Left ventricle myocardium inferior (tissue), 1 donor: ENCODE results near the gene SYCP2L. TPM values are rescaled to one million over a fixed set of nuclear protein-coding genes. Genes with fewer than 3 reads are reported as not detected.
A peak's percentile ranks its signal among the peaks of the same experiment; 100 is the strongest.
"Not testable (repeated sequence)": the region's sequence is repeated elsewhere in the genome, so short reads cannot be mapped to it uniquely, and the experiment has no call there.

Experiments
- DNase-seq: peaks from one replicate; pipeline ENCODE4 v3.0.0-alpha.2; 2020
- H3K27ac ChIP-seq: fragments of 200-600 bp; replicated peaks from 2 replicates; pipeline ENCODE4 v1.8.0; 2021
- H3K27me3 ChIP-seq: fragments of 200-600 bp; 2 replicates; pipeline ENCODE4 v1.8.0; 2021; ENCODE audit warnings: low read depth
- H3K36me3 ChIP-seq: fragments of 200-600 bp; 2 replicates; pipeline ENCODE4 v1.8.0; 2021
- H3K4me1 ChIP-seq: fragments of 200-600 bp; 2 replicates; pipeline ENCODE4 v1.8.0; 2021
- H3K4me3 ChIP-seq: fragments of 200-600 bp; 2 replicates; pipeline ENCODE4 v1.8.0; 2021; ENCODE audit warnings: mild to moderate bottlenecking, moderate library complexity
- H3K9me3 ChIP-seq: fragments of 200-600 bp; replicated peaks from 2 replicates; pipeline ENCODE4 v1.8.0; 2021
- intact Hi-C: fragments of 100-400 bp; cut with micrococcal nuclease; formaldehyde crosslinking; loops from one replicate; pipeline ENCODE4 v1.11.0; 2022
- total RNA-seq: library from RNA; stranded (reverse); fragmentation: NEBNext Ultra II Directional; extraction: Animal tissue kit (Norgen Biotek cat#: 25700); gene quantifications from one replicate; pipeline ENCODE4 v1.2.1, GENCODE V29; 2021
- TF ChIP-seq, protein P1 (sequence below): fragments of 200-600 bp; IDR thresholded peaks from 2 replicates; pipeline ENCODE4 v1.8.0; 2021; ENCODE audit warnings: antibody characterized with exemption, mild to moderate bottlenecking, borderline replicate concordance
- donor health status: DM: no; HTN: yes; CAD: no; lungs with severe emphysema.

The SYCP2L gene
- total RNA-seq, 1 donor from 2014 or later, result 0.33 TPM

DNA sequence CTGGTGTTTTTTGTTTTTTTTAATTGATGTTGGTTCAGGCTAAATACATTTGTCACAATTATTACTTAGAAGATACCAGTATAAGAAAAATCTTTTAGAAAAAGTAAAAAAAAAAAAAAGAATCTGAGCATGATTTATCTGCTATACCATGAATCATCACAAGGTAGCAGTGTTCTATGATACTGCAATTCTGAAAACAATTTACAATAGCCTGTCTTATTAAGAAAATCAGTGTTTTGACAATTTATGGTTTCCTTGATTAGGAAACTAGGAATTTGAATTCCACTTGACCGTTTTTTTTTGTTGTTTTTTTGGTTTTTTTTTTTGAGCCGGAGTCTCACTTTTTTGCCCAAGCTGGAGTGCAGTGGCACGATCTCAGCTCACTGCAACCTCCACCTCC is 39.2 kb upstream of the SYCP2L start:
- H3K36me3 ChIP-seq, result no peaks in the 10 kb centered on the region
- no peaks in the 10 kb centered on the region for H3K9me3 ChIP-seq
- intact Hi-C loops, result no loop called here
- no peaks in the 10 kb centered on the region for H3K4me1 ChIP-seq
- H3K4me3 ChIP-seq, result no peak overlapping the region
- H3K27ac ChIP-seq, result no peak overlapping the region
- no peak for DNase-seq
- H3K27me3 ChIP-seq, result no peaks in the 10 kb centered on the region
- TF ChIP-seq, protein P1, sequence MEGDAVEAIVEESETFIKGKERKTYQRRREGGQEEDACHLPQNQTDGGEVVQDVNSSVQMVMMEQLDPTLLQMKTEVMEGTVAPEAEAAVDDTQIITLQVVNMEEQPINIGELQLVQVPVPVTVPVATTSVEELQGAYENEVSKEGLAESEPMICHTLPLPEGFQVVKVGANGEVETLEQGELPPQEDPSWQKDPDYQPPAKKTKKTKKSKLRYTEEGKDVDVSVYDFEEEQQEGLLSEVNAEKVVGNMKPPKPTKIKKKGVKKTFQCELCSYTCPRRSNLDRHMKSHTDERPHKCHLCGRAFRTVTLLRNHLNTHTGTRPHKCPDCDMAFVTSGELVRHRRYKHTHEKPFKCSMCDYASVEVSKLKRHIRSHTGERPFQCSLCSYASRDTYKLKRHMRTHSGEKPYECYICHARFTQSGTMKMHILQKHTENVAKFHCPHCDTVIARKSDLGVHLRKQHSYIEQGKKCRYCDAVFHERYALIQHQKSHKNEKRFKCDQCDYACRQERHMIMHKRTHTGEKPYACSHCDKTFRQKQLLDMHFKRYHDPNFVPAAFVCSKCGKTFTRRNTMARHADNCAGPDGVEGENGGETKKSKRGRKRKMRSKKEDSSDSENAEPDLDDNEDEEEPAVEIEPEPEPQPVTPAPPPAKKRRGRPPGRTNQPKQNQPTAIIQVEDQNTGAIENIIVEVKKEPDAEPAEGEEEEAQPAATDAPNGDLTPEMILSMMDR, result peak; percentile 33

DNA sequence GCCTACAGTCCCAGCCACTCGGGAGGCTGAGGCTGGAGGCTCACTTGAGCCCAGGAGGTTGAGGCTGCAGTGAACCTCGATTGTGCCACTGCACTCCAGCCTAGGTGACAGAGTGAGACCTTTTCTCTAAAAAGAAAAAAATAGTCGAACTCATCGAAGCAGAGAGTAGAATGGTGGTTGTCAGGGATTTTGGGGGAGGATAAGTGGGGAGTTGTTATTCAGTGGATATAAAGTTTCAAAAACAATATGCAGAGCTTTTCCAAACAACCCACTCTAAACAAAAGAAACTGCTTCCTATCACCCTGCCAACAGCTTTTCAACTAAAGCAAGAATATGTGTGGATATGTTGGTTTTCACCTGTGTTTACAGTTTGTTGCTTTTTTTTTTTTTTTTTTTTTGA is 37.0 kb upstream of the SYCP2L start:
- intact Hi-C loops, result no loop called here
- no peak for DNase-seq
- no peak overlapping the region for H3K4me3 ChIP-seq
- peaks cover 17% of the 10 kb centered on the region for H3K9me3 ChIP-seq
- no peaks in the 10 kb centered on the region for H3K4me1 ChIP-seq
- TF ChIP-seq, protein P1, result no peak
- H3K27ac ChIP-seq, result no peak overlapping the region
- H3K27me3 ChIP-seq, result no peaks in the 10 kb centered on the region
- no peaks in the 10 kb centered on the region for H3K36me3 ChIP-seq

DNA sequence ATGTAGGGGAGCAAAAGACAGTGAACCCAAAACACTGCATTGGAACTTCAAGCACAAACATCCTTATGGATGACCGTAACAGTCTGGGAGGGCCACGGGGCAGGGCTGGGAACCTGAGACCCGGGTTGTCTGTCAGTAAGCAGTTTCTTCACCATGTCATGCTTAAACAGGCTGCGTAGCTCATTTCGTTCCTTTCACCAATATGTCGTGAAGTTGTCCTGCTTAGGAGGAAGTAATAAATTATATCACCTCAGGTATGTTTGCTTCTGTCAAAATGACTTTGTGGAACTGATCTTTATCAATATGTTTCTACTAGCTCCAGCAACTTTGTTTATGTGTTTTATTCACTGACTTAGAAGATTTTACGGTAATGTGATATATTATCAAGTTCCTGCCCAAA is 36.1 kb upstream of the SYCP2L start:
- intact Hi-C loops, result no loop called here
- TF ChIP-seq, protein P1, result no peak

DNA sequence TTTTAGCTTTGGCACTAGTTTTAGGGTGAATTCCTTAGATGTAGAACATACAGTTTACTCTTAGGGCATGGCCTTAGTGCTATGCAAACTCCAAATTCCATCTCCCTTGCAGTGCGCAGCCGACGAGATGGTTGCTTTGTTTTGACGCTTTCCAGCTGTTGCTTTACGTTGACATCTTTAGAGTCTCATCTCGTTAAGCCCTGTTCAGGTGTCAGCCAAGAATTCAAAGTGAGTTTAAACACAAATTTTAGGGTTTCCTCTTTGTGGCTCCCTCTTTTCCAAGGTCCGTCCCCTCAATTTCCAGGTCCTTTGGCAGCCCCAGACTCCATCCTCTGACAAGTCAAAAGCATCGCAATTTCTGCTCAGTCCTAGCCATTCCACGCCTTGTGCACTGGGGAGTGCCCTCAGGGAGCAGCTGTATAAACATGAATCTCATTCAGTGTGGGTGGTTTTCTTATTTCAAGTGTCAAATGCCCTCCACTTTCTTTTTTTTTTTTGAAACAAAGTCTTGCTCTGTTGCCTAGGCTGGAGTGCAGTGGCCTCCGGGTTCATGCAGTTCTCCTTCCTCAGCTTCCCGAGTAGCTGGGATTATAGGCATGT is 34.4 kb upstream of the SYCP2L start:
- TF ChIP-seq, protein P1, result no peak
- DNase-seq, result no peak
- no peaks in the 10 kb centered on the region for H3K36me3 ChIP-seq

More for the DNA sequence above, 36.1 kb upstream of the SYCP2L start:
- Histone ChIP-seq H3K4me1 (no peaks in the 10 kb centered on the region), H3K4me3 (no peak overlapping the region), H3K36me3 (no peaks in the 10 kb centered on the region), H3K27me3 (no peaks in the 10 kb centered on the region), H3K27ac (no peak overlapping the region), H3K9me3 (peaks cover 21% of the 10 kb centered on the region)
- DNase-seq, result no peak

DNA sequence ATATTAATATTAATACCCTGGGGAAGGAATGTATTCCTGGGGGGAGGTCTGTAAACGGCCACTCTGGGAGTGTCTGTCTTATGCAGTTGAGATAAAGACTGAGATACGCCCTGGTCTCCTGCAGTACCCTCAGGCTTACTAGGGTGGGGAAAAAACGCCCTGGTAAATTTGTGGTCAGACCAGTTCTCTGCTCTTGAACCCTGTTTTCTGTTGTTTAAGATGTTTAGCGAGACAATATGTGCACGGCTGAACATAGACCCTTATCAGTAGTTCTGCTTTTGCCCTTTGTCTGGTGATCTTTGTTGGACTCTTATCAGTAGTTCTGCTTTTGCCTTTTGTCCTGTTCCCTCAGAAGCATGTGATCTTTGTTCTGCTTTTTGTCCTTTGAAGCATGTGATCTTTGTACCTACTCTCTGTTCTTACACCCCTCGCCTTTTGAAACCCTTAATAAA is 33.0 kb upstream of the SYCP2L start:
- H3K27me3 ChIP-seq, intact Hi-C loops, H3K4me1 ChIP-seq, H3K4me3 ChIP-seq, H3K36me3 ChIP-seq, H3K27ac ChIP-seq, DNase-seq: not testable (repeated sequence)
- H3K9me3 ChIP-seq, result peaks cover 21% of the 10 kb centered on the region

More for the DNA sequence above, 34.4 kb upstream of the SYCP2L start:
- H3K4me1 ChIP-seq, result no peaks in the 10 kb centered on the region
- H3K9me3 ChIP-seq, result peaks cover 21% of the 10 kb centered on the region
- H3K27ac ChIP-seq, result no peak overlapping the region
- no peaks in the 10 kb centered on the region for H3K27me3 ChIP-seq
- H3K4me3 ChIP-seq, result no peak overlapping the region
- intact Hi-C loops, result no loop called here

DNA sequence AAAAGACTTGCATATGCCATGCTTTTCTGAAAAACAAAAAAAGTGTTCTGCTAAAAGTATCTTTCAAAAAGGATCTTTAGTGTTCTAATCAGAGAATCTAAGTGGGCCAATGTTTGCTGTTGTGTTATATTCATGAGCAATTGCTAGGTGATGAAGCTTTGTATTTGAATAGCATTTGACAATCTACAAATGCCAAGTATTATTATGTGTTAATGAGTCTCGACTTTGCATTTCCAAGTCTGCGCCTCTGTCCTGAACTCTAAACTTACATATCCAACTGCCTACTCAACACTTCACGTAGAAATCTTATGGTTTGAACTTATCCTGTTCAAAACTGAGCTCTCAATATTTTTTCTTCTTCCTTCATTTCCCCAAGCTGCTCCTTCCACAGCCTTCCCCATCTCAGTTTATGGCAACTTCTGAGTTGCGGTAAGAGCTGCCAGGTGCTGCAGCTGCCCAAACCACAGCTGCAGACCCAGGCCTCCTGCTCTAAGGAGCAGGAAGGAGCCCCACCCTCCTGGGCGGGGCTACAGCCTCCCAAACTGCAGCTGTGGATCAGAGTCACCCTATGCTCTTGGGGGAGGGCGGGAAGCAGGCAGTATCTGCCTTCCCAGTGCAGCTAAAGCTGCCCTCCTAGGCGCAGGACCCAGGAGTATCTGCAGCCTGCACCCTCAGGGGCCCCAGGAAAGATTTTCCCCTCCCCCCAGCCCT is 31.8 kb upstream of the SYCP2L start:
- intact Hi-C loops, result no loop called here
- Histone ChIP-seq H3K36me3 (no peaks in the 10 kb centered on the region), H3K4me1 (no peaks in the 10 kb centered on the region), H3K27me3 (no peaks in the 10 kb centered on the region), H3K27ac (no peak overlapping the region), H3K9me3 (peaks cover 21% of the 10 kb centered on the region), H3K4me3 (no peak overlapping the region)
- DNase-seq, result no peak
- TF ChIP-seq, protein P1, result no peak
